ENCODE data around the gene RALGPS1.

RALGPS1 gene

DNA sequence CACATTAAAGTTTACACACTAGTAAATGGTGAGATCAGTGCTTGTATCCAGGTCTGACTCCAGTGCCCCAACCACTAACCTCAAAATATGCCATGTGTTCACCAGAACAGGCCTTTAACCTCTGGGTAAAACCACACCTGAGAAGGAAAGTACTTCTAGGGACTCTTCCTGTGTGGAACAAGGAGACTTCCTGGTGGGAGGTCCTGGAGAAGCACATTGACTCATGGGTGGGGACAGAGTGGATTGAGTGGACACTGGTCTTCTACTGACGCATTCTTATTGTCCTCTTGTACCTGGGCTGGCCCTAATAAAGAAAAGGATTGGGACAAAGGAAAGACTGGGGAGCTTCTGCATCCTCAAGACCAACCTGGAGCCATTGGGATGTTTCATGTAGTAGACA, 164.4 kb downstream of the RALGPS1 start:
- in situ Hi-C loops (cut with MboI; ENCODE audit: low sequenced_read_pairs, unreplicated experiment), result no loop called here
- no peak for TF ChIP-seq CTCF (IDR thresholded peaks at IDR 0.05; ENCODE audit: borderline replicate concordance, control extremely low read depth, extremely low read depth, insufficient read depth, missing control alignments)
- DNase-seq (ENCODE audit: low spot score), result no peak

DNA sequence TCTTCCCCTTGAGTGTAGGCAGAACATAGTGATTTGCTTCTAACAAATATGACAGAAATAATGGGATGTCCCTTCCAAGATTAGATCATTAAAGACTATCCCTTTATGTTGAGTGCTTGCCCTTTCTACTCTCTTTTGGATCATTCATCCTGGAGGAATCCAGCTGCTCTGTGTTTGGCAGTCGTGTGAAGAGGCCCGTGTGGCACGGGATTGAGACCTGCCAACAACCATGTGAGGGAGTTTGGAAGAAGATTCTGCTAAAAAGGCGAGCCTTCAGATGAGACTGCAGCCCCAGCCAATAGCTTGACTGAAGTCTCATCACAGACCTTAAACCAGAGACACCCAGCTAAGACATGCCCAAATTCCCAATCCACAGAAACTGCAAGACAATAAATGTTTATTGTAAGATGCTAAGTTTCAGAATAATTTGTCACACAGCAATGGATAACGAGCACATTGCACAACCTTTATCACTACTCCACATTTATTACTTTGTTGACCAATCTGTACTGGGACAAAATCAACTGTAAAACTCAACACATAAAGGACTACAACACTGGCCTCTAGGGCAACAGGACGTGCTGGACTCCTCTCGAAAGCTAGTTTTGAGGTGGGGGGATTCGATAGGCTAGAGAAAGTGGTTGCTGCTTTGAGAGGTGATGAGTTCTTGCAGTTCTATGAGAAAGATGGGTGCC, 165.0 kb downstream of the RALGPS1 start:
- TF ChIP-seq CTCF (IDR thresholded peaks at IDR 0.05; ENCODE audit: borderline replicate concordance, control extremely low read depth, extremely low read depth, insufficient read depth, missing control alignments), result no peak
- in situ Hi-C loops (cut with MboI; ENCODE audit: low sequenced_read_pairs, unreplicated experiment), result no loop called here
- DNase-seq (ENCODE audit: low spot score), result no peak

GRCh38 chr9:127081250-127082185, 166.9 kb downstream of the RALGPS1 start:
- no peak for TF ChIP-seq CTCF (IDR thresholded peaks at IDR 0.05; ENCODE audit: borderline replicate concordance, control extremely low read depth, extremely low read depth, insufficient read depth, missing control alignments)
- DNase-seq (ENCODE audit: low spot score), result no peak
- in situ Hi-C loops (cut with MboI; ENCODE audit: low sequenced_read_pairs, unreplicated experiment), result no loop called here

GRCh38 chr9:127083138-127083980, 168.8 kb downstream of the RALGPS1 start:
- in situ Hi-C loops (cut with MboI; ENCODE audit: low sequenced_read_pairs, unreplicated experiment), result no loop called here
- no peak for TF ChIP-seq CTCF (IDR thresholded peaks at IDR 0.05; ENCODE audit: borderline replicate concordance, control extremely low read depth, extremely low read depth, insufficient read depth, missing control alignments)
- DNase-seq (ENCODE audit: low spot score), result no peak

GRCh38 chr9:127084076-127085039, 169.8 kb downstream of the RALGPS1 start:
- in situ Hi-C loops (cut with MboI; ENCODE audit: low sequenced_read_pairs, unreplicated experiment), result no loop called here
- no peak for TF ChIP-seq CTCF (IDR thresholded peaks at IDR 0.05; ENCODE audit: borderline replicate concordance, control extremely low read depth, extremely low read depth, insufficient read depth, missing control alignments)
- no peak for DNase-seq (ENCODE audit: low spot score)
